Ascending aorta (tissue), 2 donors: ENCODE measurements around the gene CTNND2. TPM values are rescaled to one million over a fixed set of nuclear protein-coding genes. Genes with fewer than 3 reads are reported as not detected.

Experiments used
- DNase-seq, 2 donors: peaks; one replicate each; pipeline ENCODE4 v3.0.0-alpha.2; 2019; ENCODE audit warnings: low spot score in 2 of 2
- H3K27ac ChIP-seq, 2 donors: fragments of 200-600 bp; sonication (generic); one replicate each; pipeline ENCODE4 v1.5.1; 2016 to 2017; ENCODE audit warnings: mild to moderate bottlenecking in 1 of 2
- H3K27me3 ChIP-seq: fragments of 200-600 bp; sonication (generic); one replicate; pipeline ENCODE4 v1.5.1; 2017
- H3K36me3 ChIP-seq, 2 donors: fragments of 200-600 bp; sonication (generic); one replicate each; pipeline ENCODE4 v1.5.1; 2016
- H3K4me1 ChIP-seq, 2 donors: fragments of 200-600 bp; sonication (generic); one replicate each; pipeline ENCODE4 v1.5.1; 2016 to 2017; ENCODE audit warnings: mild to moderate bottlenecking in 1 of 2
- H3K4me3 ChIP-seq, 2 donors: fragments of 200-600 bp; sonication (generic); one replicate each; pipeline ENCODE4 v1.5.1; 2016 to 2017; ENCODE audit warnings: mild to moderate bottlenecking in 1 of 2
- H3K9me3 ChIP-seq, 2 donors: fragments of 200-600 bp; sonication (generic); one replicate each; pipeline ENCODE4 v1.5.1; 2016
- CTCF ChIP-seq, 3 experiments: fragments of 200-600 bp in 2 of 3; fragments of 450-650 bp in 1 of 3; sonication (generic) in 2 of 3; IDR thresholded peaks; one replicate each; pipeline ENCODE4 v1.5.1; 2016 to 2019; ENCODE audit warnings: antibody characterized with exemption in 3 of 3, mild to moderate bottlenecking in 1 of 3, moderate library complexity in 1 of 3
- intact Hi-C: fragments of 100-400 bp; cut with DNase I; formaldehyde crosslinking; loops from one replicate; pipeline ENCODE4 v1.15.1; 2023
- total RNA-seq: library from RNA; depleted of rRNA; stranded (reverse); fragments of >200 nt; gene quantifications from one replicate; pipeline ENCODE4 v1.1.0, GENCODE V29; 2016

Gene CTNND2
- total RNA-seq, 1 donor from 2014 or later = 0.11 TPM

GRCh38 chr5:11757661-11758060 lies 146.6 kb downstream of the CTNND2 start:
- intact Hi-C loops = no loop called here
- Histone ChIP-seq H3K4me1 (no peaks in the 10 kb centered on the region), H3K27ac (no peak overlapping the region), H3K27me3 (no peaks in the 10 kb centered on the region), H3K4me3 (no peak overlapping the region), H3K36me3 (no peaks in the 10 kb centered on the region), H3K9me3 (no peaks in the 10 kb centered on the region)
- no peak for TF ChIP-seq CTCF (IDR thresholded peaks at IDR 0.05)
- DNase-seq = no peak

DNA sequence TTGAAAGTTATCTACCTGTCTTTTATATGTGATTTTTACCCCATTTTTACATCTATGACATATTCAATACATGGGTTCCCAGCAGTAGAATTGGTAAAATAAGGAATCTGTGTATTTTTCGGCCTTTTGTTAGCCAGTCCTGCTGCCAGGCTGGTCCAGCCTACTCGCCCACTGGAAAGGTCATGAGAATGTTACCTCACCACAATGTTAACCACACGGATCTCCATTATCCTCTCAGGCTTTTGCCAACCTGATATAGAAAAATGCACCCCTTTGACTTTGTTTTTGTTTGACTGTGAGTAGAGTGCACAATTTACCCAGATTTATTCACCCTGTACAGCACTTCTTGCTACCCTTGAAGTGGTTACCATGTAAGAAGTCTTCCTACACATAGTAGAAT lies 167.2 kb downstream of the CTNND2 start:
- TF ChIP-seq CTCF (IDR thresholded peaks at IDR 0.05) = no peak
- Histone ChIP-seq H3K27me3 (no peaks in the 10 kb centered on the region), H3K4me1 (no peaks in the 10 kb centered on the region), H3K27ac (no peak overlapping the region), H3K36me3 (no peaks in the 10 kb centered on the region), H3K4me3 (no peak overlapping the region), H3K9me3 (no peaks in the 10 kb centered on the region)
- intact Hi-C loops = no loop called here
- DNase-seq = no peak

- Histone ChIP-seq H3K27me3 (no peaks in the 10 kb centered on the region), H3K4me1 (no peaks in the 10 kb centered on the region), H3K4me3 (no peak overlapping the region), H3K27ac (no peak overlapping the region), H3K9me3 (no peaks in the 10 kb centered on the region), H3K36me3 (no peaks in the 10 kb centered on the region)
- no peak for DNase-seq
- no peak for TF ChIP-seq CTCF (IDR thresholded peaks at IDR 0.05)
- intact Hi-C loops = no loop called here
These were observed 169.9 kb downstream of the CTNND2 start for GRCh38 chr5:11734369-11734768.

DNA sequence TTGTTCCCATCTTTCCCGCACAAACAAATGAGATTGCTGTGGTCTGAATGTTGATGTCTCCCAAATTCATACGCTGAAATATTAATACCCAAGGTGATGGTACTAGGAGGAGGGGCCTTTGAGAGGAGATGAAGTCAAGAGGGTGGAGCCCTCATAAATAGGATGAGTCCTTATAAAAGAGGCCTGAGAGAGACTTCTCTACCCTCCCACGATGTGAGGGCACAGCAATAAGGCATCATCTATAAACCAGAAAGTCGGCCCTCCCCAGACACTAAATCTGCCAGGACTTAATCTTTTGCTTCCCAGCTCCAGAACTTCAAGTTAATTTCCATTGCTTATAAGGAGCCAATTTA lies 170.4 kb downstream of the CTNND2 start:
- H3K9me3 ChIP-seq = no peaks in the 10 kb centered on the region
- DNase-seq = no peak
- H3K27ac ChIP-seq = no peak overlapping the region
- H3K36me3 ChIP-seq = no peaks in the 10 kb centered on the region
- H3K27me3 ChIP-seq = no peaks in the 10 kb centered on the region
- no peak for TF ChIP-seq CTCF (IDR thresholded peaks at IDR 0.05)
- intact Hi-C loops = no loop called here
- H3K4me3 ChIP-seq = no peak overlapping the region
- H3K4me1 ChIP-seq = no peaks in the 10 kb centered on the region

GRCh38 chr5:11733185-11733839 lies 170.9 kb downstream of the CTNND2 start:
- no peak overlapping the region for H3K27ac ChIP-seq
- TF ChIP-seq CTCF (IDR thresholded peaks at IDR 0.05) = no peak
- intact Hi-C loops = no loop called here
- H3K36me3 ChIP-seq = no peaks in the 10 kb centered on the region
- no peaks in the 10 kb centered on the region for H3K4me1 ChIP-seq
- no peaks in the 10 kb centered on the region for H3K9me3 ChIP-seq
- no peak overlapping the region for H3K4me3 ChIP-seq
- H3K27me3 ChIP-seq = no peaks in the 10 kb centered on the region
- no peak for DNase-seq

DNA sequence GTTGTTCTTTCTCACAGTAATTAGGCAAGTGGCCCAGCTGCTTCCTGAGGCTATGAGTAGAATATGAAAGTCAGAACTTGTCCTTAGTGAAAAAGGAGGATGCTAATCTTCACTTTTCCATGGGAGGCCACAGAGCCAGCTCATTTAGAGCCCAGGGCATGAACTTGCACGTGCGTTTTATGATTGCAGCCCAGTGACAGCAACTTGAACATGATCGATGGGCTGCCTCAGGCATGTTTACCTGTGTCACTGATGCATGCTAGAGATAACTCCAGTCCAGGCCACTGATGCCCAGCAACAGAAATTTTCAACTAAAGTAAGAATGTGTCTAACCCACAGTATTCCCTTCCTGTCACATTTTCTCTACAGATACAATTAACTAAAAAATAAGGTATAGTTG lies 179.3 kb downstream of the CTNND2 start:
- intact Hi-C loops = no loop called here
- no peak overlapping the region for H3K27ac ChIP-seq
- H3K4me3 ChIP-seq = no peak overlapping the region
- H3K9me3 ChIP-seq = no peaks in the 10 kb centered on the region
- DNase-seq = no peak
- no peak for TF ChIP-seq CTCF (IDR thresholded peaks at IDR 0.05)
- H3K4me1 ChIP-seq = no peaks in the 10 kb centered on the region
- no peaks in the 10 kb centered on the region for H3K36me3 ChIP-seq
- no peaks in the 10 kb centered on the region for H3K27me3 ChIP-seq
